CD1c-positive myeloid dendritic cell (primary cell): ENCODE data around the gene SPEN.

Experiments used
- DNase-seq: peaks from one replicate; pipeline ENCODE4 v3.0.0-alpha.2; 2016; ENCODE audit errors: extremely low spot score

SPEN gene

DNA sequence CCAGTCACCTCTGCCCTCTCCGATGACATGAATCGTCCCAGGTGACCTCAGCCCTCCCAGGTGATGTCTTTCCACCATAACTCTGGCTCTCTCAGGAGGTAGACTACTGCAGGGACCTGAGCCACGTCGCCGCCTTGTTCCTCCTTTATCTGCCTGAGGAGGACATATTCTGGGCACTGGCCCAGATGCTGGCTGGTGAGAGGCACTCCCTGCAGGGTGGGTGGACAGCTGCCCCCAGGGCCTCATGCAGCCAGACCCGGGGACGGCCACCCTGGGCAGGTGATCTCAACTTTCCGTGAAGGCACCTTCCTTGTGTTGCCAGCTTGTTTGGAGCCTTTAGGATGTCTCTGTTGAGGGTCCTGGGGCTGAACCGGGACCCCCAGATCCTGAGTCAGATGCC is 142.3 kb downstream of the SPEN start:
- no peak for DNase-seq
